ENCODE data around the gene SEPTIN2.

SEPTIN2 gene

GRCh38 chr2:241340631-241341163 is 25.0 kb downstream of the SEPTIN2 start:
- Histone ChIP-seq H3K4me1 (ENCODE audit: insufficient read depth, insufficient read length) (peaks cover 3% of the 10 kb centered on the region), H3K36me3 (ENCODE audit: insufficient read depth, insufficient read length, low read length) (peaks cover 93% of the 10 kb centered on the region), H3K27me3 (ENCODE audit: insufficient read depth, insufficient read length) (no peaks in the 10 kb centered on the region), H3K9ac (ENCODE audit: insufficient read length, low read depth) (no peak overlapping the region), H3K4me3 (ENCODE audit: insufficient read length, low read depth) (no peak overlapping the region), H3K9me3 (ENCODE audit: insufficient read depth, low read length) (no peaks in the 10 kb centered on the region)
- no peak for DNase-seq (ENCODE audit: low read depth, low spot score)
- TF ChIP-seq YY1 (IDR thresholded peaks at IDR 0.05; ENCODE audit: insufficient read depth, insufficient read length), result no peak
- no peak for TF ChIP-seq ZNF274 (IDR thresholded peaks at IDR 0.05; ENCODE audit: low read depth, low read length)
- TF ChIP-seq SUZ12 (IDR thresholded peaks at IDR 0.05; ENCODE audit: extremely low read depth, insufficient read depth, insufficient read length), result no peak

GRCh38 chr2:241344925-241345651 is 29.4 kb downstream of the SEPTIN2 start:
- Histone ChIP-seq H3K4me3 (ENCODE audit: insufficient read length, low read depth) (no peak overlapping the region), H3K9me3 (ENCODE audit: insufficient read depth, low read length) (no peaks in the 10 kb centered on the region), H3K9ac (ENCODE audit: insufficient read length, low read depth) (no peak overlapping the region), H3K27me3 (ENCODE audit: insufficient read depth, insufficient read length) (no peaks in the 10 kb centered on the region), H3K4me1 (ENCODE audit: insufficient read depth, insufficient read length) (no peaks in the 10 kb centered on the region), H3K36me3 (ENCODE audit: insufficient read depth, insufficient read length, low read length) (peaks cover 96% of the 10 kb centered on the region)
- DNase-seq (ENCODE audit: low read depth, low spot score), result no peak
- no peak for TF ChIP-seq SUZ12 (IDR thresholded peaks at IDR 0.05; ENCODE audit: extremely low read depth, insufficient read depth, insufficient read length)
- TF ChIP-seq ZNF274 (IDR thresholded peaks at IDR 0.05; ENCODE audit: low read depth, low read length), result no peak
- TF ChIP-seq YY1 (IDR thresholded peaks at IDR 0.05; ENCODE audit: insufficient read depth, insufficient read length), result no peak

GRCh38 chr2:241349941-241350340 is 34.2 kb downstream of the SEPTIN2 start:
- no peak overlapping the region for H3K9ac ChIP-seq (ENCODE audit: insufficient read length, low read depth)
- H3K9me3 ChIP-seq (ENCODE audit: insufficient read depth, low read length), result no peaks in the 10 kb centered on the region
- no peak overlapping the region for H3K4me3 ChIP-seq (ENCODE audit: insufficient read length, low read depth)
- no peaks in the 10 kb centered on the region for H3K27me3 ChIP-seq (ENCODE audit: insufficient read depth, insufficient read length)
- TF ChIP-seq YY1 (IDR thresholded peaks at IDR 0.05; ENCODE audit: insufficient read depth, insufficient read length) (no peak), ZNF274 (IDR thresholded peaks at IDR 0.05; ENCODE audit: low read depth, low read length) (no peak), SUZ12 (IDR thresholded peaks at IDR 0.05; ENCODE audit: extremely low read depth, insufficient read depth, insufficient read length) (no peak)
- H3K36me3 ChIP-seq (ENCODE audit: insufficient read depth, insufficient read length, low read length), result peaks cover 92% of the 10 kb centered on the region
- peaks cover 3% of the 10 kb centered on the region for H3K4me1 ChIP-seq (ENCODE audit: insufficient read depth, insufficient read length)
- DNase-seq (ENCODE audit: low read depth, low spot score), result no peak

- Histone ChIP-seq H3K9ac (ENCODE audit: insufficient read length, low read depth) (no peak overlapping the region), H3K27me3 (ENCODE audit: insufficient read depth, insufficient read length) (no peaks in the 10 kb centered on the region), H3K9me3 (ENCODE audit: insufficient read depth, low read length) (no peaks in the 10 kb centered on the region), H3K36me3 (ENCODE audit: insufficient read depth, insufficient read length, low read length) (peaks cover 86% of the 10 kb centered on the region), H3K4me1 (ENCODE audit: insufficient read depth, insufficient read length) (peaks cover 3% of the 10 kb centered on the region), H3K4me3 (ENCODE audit: insufficient read length, low read depth) (no peak overlapping the region)
- DNase-seq (ENCODE audit: low read depth, low spot score), result no peak
- TF ChIP-seq ZNF274 (IDR thresholded peaks at IDR 0.05; ENCODE audit: low read depth, low read length) (no peak), YY1 (IDR thresholded peaks at IDR 0.05; ENCODE audit: insufficient read depth, insufficient read length) (no peak), SUZ12 (IDR thresholded peaks at IDR 0.05; ENCODE audit: extremely low read depth, insufficient read depth, insufficient read length) (no peak)
Measured at GRCh38 chr2:241350530-241350877, 34.8 kb downstream of the SEPTIN2 start.

GRCh38 chr2:241350878-241351639 is 35.3 kb downstream of the SEPTIN2 start:
- peaks cover 3% of the 10 kb centered on the region for H3K4me1 ChIP-seq (ENCODE audit: insufficient read depth, insufficient read length)
- no peaks in the 10 kb centered on the region for H3K9me3 ChIP-seq (ENCODE audit: insufficient read depth, low read length)
- H3K9ac ChIP-seq (ENCODE audit: insufficient read length, low read depth), result no peak overlapping the region
- H3K4me3 ChIP-seq (ENCODE audit: insufficient read length, low read depth), result no peak overlapping the region
- TF ChIP-seq YY1 (IDR thresholded peaks at IDR 0.05; ENCODE audit: insufficient read depth, insufficient read length) (no peak), SUZ12 (IDR thresholded peaks at IDR 0.05; ENCODE audit: extremely low read depth, insufficient read depth, insufficient read length) (no peak), ZNF274 (IDR thresholded peaks at IDR 0.05; ENCODE audit: low read depth, low read length) (no peak)
- H3K36me3 ChIP-seq (ENCODE audit: insufficient read depth, insufficient read length, low read length), result peaks cover 80% of the 10 kb centered on the region
- no peaks in the 10 kb centered on the region for H3K27me3 ChIP-seq (ENCODE audit: insufficient read depth, insufficient read length)
- no peak for DNase-seq (ENCODE audit: low read depth, low spot score)

- H3K9ac ChIP-seq (ENCODE audit: insufficient read length, low read depth), result no peak overlapping the region
- H3K4me1 ChIP-seq (ENCODE audit: insufficient read depth, insufficient read length), result peaks cover 3% of the 10 kb centered on the region
- DNase-seq (ENCODE audit: low read depth, low spot score), result no peak
- H3K36me3 ChIP-seq (ENCODE audit: insufficient read depth, insufficient read length, low read length), result peaks cover 75% of the 10 kb centered on the region
- no peaks in the 10 kb centered on the region for H3K27me3 ChIP-seq (ENCODE audit: insufficient read depth, insufficient read length)
- H3K9me3 ChIP-seq (ENCODE audit: insufficient read depth, low read length), result no peaks in the 10 kb centered on the region
- H3K4me3 ChIP-seq (ENCODE audit: insufficient read length, low read depth), result no peak overlapping the region
- no peak for TF ChIP-seq YY1 (IDR thresholded peaks at IDR 0.05; ENCODE audit: insufficient read depth, insufficient read length)
- TF ChIP-seq ZNF274 (IDR thresholded peaks at IDR 0.05; ENCODE audit: low read depth, low read length), result no peak
- no peak for TF ChIP-seq SUZ12 (IDR thresholded peaks at IDR 0.05; ENCODE audit: extremely low read depth, insufficient read depth, insufficient read length)
Measured at GRCh38 chr2:241351640-241352031, 35.9 kb downstream of the SEPTIN2 start.

- Histone ChIP-seq H3K4me3 (ENCODE audit: insufficient read length, low read depth) (no peak overlapping the region), H3K9me3 (ENCODE audit: insufficient read depth, low read length) (no peaks in the 10 kb centered on the region), H3K27me3 (ENCODE audit: insufficient read depth, insufficient read length) (no peaks in the 10 kb centered on the region), H3K4me1 (ENCODE audit: insufficient read depth, insufficient read length) (peaks cover 3% of the 10 kb centered on the region), H3K36me3 (ENCODE audit: insufficient read depth, insufficient read length, low read length) (peaks cover 69% of the 10 kb centered on the region), H3K9ac (ENCODE audit: insufficient read length, low read depth) (no peak overlapping the region)
- no peak for TF ChIP-seq YY1 (IDR thresholded peaks at IDR 0.05; ENCODE audit: insufficient read depth, insufficient read length)
- no peak for TF ChIP-seq SUZ12 (IDR thresholded peaks at IDR 0.05; ENCODE audit: extremely low read depth, insufficient read depth, insufficient read length)
- TF ChIP-seq ZNF274 (IDR thresholded peaks at IDR 0.05; ENCODE audit: low read depth, low read length), result no peak
- no peak for DNase-seq (ENCODE audit: low read depth, low spot score)
Measured at GRCh38 chr2:241352227-241352626, 36.5 kb downstream of the SEPTIN2 start.

Measured in NT2/D1 (cell line).